SK-N-SH (cell line): Measurements from ENCODE around the gene SHISA5. TPM values are rescaled to one million over a fixed set of nuclear protein-coding genes. Genes with fewer than 3 reads are reported as not detected.

Source experiments
- CTCF ChIA-PET: fragments of 300-600, 350-600 bp; formaldehyde crosslinking; extraction: SDS; loops from one replicate; lab custom pipeline; 2021; lab: Yijun Ruan, JAX
- POLR2A ChIA-PET: fragments of 350-600 bp; sonication (Branson Sonifier 250); formaldehyde crosslinking; extraction: SDS; loops from one replicate; lab custom pipeline; 2020; ENCODE audit warnings: antibody characterized with exemption, inconsistent platforms; lab: Yijun Ruan, JAX
- DNase-seq: peaks from one replicate; pipeline ENCODE4 v3.0.0; 2012
- H2AFZ ChIP-seq: fragments of 200-600 bp; sonication (generic); 2 replicates; pipeline ENCODE4 v1.8.1; 2016; ENCODE audit warnings: antibody characterized with exemption, mild to moderate bottlenecking, low read depth
- H3F3A ChIP-seq: fragments of 200-600 bp; sonication (generic); replicated peaks from 2 replicates; pipeline ENCODE3; 2016; ENCODE audit warnings: antibody characterized with exemption, mild to moderate bottlenecking; ENCODE audit not compliant: insufficient read depth
- H3K27ac ChIP-seq, 2 experiments: fragments of 200-500 bp in 1 of 2; fragments of 200-600 bp in 1 of 2; sonication (Bioruptor generic) in 1 of 2; sonication (generic), shearing (Covaris generic) in 1 of 2; 2 replicates each; pipeline versions ENCODE4 v1.5.1 to v1.6.1; 2014 to 2016; ENCODE audit warnings: low read depth in 2 of 2, inconsistent platforms in 1 of 2, low read length in 1 of 2, mild to moderate bottlenecking in 1 of 2, mixed read lengths in 1 of 2
- H3K27me3 ChIP-seq: fragments of 200-600 bp; sonication (generic), shearing (Covaris generic); 2 replicates; pipeline ENCODE4 v1.6.1; 2016; ENCODE audit warnings: mixed run types; ENCODE audit not compliant: insufficient read depth
- H3K36me3 ChIP-seq, 2 experiments: fragments of 200-500 bp in 1 of 2; fragments of 200-600 bp in 1 of 2; sonication (Bioruptor generic) in 1 of 2; sonication (generic) in 1 of 2; replicated peaks in 1 of 2; 2 replicates each; pipeline versions ENCODE3 to v1.5.1; 2014 to 2016; ENCODE audit warnings: low read length in 1 of 2, mild to moderate bottlenecking in 1 of 2; ENCODE audit not compliant: insufficient read depth in 2 of 2, control insufficient read depth in 1 of 2
- H3K4me1 ChIP-seq, 2 experiments: fragments of 200-500 bp in 1 of 2; fragments of 200-600 bp in 1 of 2; sonication (Bioruptor generic) in 1 of 2; sonication (generic), shearing (Covaris generic) in 1 of 2; 2 replicates each; pipeline versions ENCODE4 v1.5.1 to v1.6.1; 2014 to 2016; ENCODE audit warnings: low read depth in 1 of 2, low read length in 1 of 2, mixed run types in 1 of 2; ENCODE audit not compliant: insufficient read depth in 2 of 2, control insufficient read depth in 1 of 2
- H3K4me2 ChIP-seq: fragments of 200-600 bp; sonication (generic), shearing (Covaris generic); 2 replicates; pipeline ENCODE4 v1.6.1; 2017; ENCODE audit warnings: mixed run types
- H3K4me3 ChIP-seq, 2 experiments: fragments of 200-500 bp in 1 of 2; fragments of 200-600 bp in 1 of 2; sonication (Bioruptor generic) in 1 of 2; sonication (generic), shearing (Covaris generic) in 1 of 2; 2 replicates each; pipeline versions ENCODE4 v1.5.1 to v1.8.1; 2014 to 2016; ENCODE audit warnings: low read depth in 2 of 2, inconsistent platforms in 1 of 2, low read length in 1 of 2, mild to moderate bottlenecking in 1 of 2, mixed read lengths in 1 of 2, moderate library complexity in 1 of 2
- H3K79me2 ChIP-seq: fragments of 200-600 bp; sonication (generic); 2 replicates; pipeline ENCODE4 v1.8.1; 2017; ENCODE audit warnings: mild to moderate bottlenecking; ENCODE audit not compliant: insufficient read depth
- H3K9ac ChIP-seq: fragments of 200-600 bp; sonication (generic); 2 replicates; pipeline ENCODE4 v1.6.1; 2017; ENCODE audit warnings: mixed run types
- H3K9me2 ChIP-seq: fragments of 200-600 bp; sonication (generic); 2 replicates; pipeline ENCODE4 v1.6.1; 2017; ENCODE audit warnings: mixed run types
- H3K9me3 ChIP-seq: fragments of 200-600 bp; sonication (generic); 2 replicates; pipeline ENCODE4 v1.6.1; 2017; ENCODE audit warnings: mixed run types, mild to moderate bottlenecking, moderate library complexity
- H4K20me1 ChIP-seq: fragments of 200-600 bp; sonication (generic); 2 replicates; pipeline ENCODE4 v1.6.1; 2017; ENCODE audit warnings: mild to moderate bottlenecking, mixed run types; ENCODE audit not compliant: insufficient read depth
- CHD2 ChIP-seq: fragments of 150-350 bp; IDR thresholded peaks from 2 replicates; pipeline ENCODE4 v1.6.1; 2018; ENCODE audit warnings: low read length; ENCODE audit not compliant: partially characterized antibody
- ELF1 ChIP-seq: IDR thresholded peaks from 2 replicates; pipeline ENCODE4 v1.4.0; 2012
- EP300 ChIP-seq, 2 experiments: IDR thresholded peaks; 2 replicates each; pipeline versions ENCODE4 v1.4.0 to v1.6.1; 2012; ENCODE audit warnings: borderline replicate concordance in 1 of 2, low read depth in 1 of 2, low read length in 1 of 2
- FOSL2 ChIP-seq: IDR thresholded peaks from 2 replicates; pipeline ENCODE4 v1.4.0; 2012; ENCODE audit warnings: low read depth, mild to moderate bottlenecking, moderate library complexity, borderline replicate concordance
- GABPA ChIP-seq: IDR thresholded peaks from 2 replicates; pipeline ENCODE4 v1.4.0; 2012; ENCODE audit warnings: low read depth, mild to moderate bottlenecking
- GATA2 ChIP-seq: sonication (generic); formaldehyde crosslinking; IDR thresholded peaks from 2 replicates; pipeline ENCODE4 v1.5.0; 2020; ENCODE audit warnings: mild to moderate bottlenecking, missing genetic modification reagents
- JUND ChIP-seq: IDR thresholded peaks from 2 replicates; pipeline ENCODE4 v1.4.0; 2012
- MEF2A ChIP-seq: IDR thresholded peaks from 2 replicates; pipeline ENCODE4 v1.4.0; 2012; ENCODE audit warnings: low read depth, borderline replicate concordance
- MXI1 ChIP-seq: IDR thresholded peaks from 2 replicates; pipeline ENCODE4 v1.6.1; 2012; ENCODE audit warnings: mild to moderate bottlenecking, low read depth, low read length, improper control_type of control experiment
- NFIC ChIP-seq: IDR thresholded peaks from 2 replicates; pipeline ENCODE4 v1.4.0; 2012; ENCODE audit warnings: borderline replicate concordance
- RAD21 ChIP-seq: IDR thresholded peaks from 2 replicates; pipeline ENCODE4 v1.6.1; 2012; ENCODE audit warnings: mild to moderate bottlenecking, low read length
- RFX5 ChIP-seq: IDR thresholded peaks from 2 replicates; pipeline ENCODE4 v1.6.1; 2012; ENCODE audit warnings: mild to moderate bottlenecking, improper control_type of control experiment, low read length
- SMC3 ChIP-seq: IDR thresholded peaks from 2 replicates; pipeline ENCODE4 v1.6.1; 2012; ENCODE audit warnings: low read depth, low read length, improper control_type of control experiment
- TAF1 ChIP-seq: IDR thresholded peaks from 2 replicates; pipeline ENCODE4 v1.6.1; 2012; ENCODE audit warnings: low read depth, mild to moderate bottlenecking, low read length, moderate library complexity, borderline replicate concordance
- whole genome bisulfite sequencing: methylation state at CpG from one replicate; pipeline ENCODE4 v1.1.6; 2017; ENCODE audit warnings: low lambda C conversion rate; 5-methylcytosine and 5-hydroxymethylcytosine counted together
- polyA plus RNA-seq, 3 experiments: library from polyadenylated mRNA; depleted of rRNA; stranded (reverse); fragments of >200 nt; gene quantifications; 2 replicates each; pipeline ENCODE4 v1.2.3, GENCODE V29; 2012
- TF ChIP-seq, protein P1 (sequence below): IDR thresholded peaks from 2 replicates; pipeline ENCODE4 v1.4.0; 2012; ENCODE audit warnings: low read depth, borderline replicate concordance
- TF ChIP-seq, protein P2 (sequence below): IDR thresholded peaks from 2 replicates; pipeline ENCODE4 v1.4.0; 2012; ENCODE audit warnings: low read depth, borderline replicate concordance
- TF ChIP-seq, protein P3 (sequence below): fragments of 150-350 bp; IDR thresholded peaks from 2 replicates; pipeline ENCODE4 v1.6.1; 2016; ENCODE audit warnings: mild to moderate bottlenecking, low read depth, low read length

The SHISA5 gene
- polyA plus RNA-seq, 1 of the 3 experiments (the other 2 are of a cell fraction), result 194 TPM

DNA sequence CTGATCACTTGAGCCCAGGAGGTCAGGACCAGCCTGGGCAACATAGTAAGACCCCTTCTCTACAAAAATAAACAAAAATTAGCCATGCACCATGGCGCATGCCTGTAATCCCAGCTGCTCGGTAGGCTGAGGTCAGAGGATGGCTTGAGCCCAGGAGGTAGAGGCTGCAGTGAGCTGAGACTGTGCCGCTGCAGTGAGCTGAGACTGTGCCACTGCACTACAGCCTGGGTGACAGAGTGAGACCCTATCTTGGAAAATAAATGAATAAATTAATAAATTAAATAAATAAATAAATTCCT, 10.8 kb downstream of the SHISA5 start:
- Histone ChIP-seq H3K79me2 (no peaks in the 10 kb centered on the region), H3K36me3 (peaks cover 0 to 18% of the 10 kb centered on the region in 2 experiments), H4K20me1 (no peaks in the 10 kb centered on the region), H2AFZ (no peak overlapping the region), H3F3A (peaks cover 6% of the 10 kb centered on the region), H3K9me2 (no peaks in the 10 kb centered on the region), H3K4me2 (no peak overlapping the region), H3K9ac (no peak overlapping the region), H3K9me3 (no peaks in the 10 kb centered on the region), H3K4me1 (no peaks in the 10 kb centered on the region), H3K4me3 (no peak overlapping the region), H3K27ac (no peak overlapping the region), H3K27me3 (no peaks in the 10 kb centered on the region)
- 97% methylated on average over 3 of the region's 3 CpGs for WGBS
- ChIA-PET CTCF (no interaction called here), POLR2A (no interaction called here)
- no peak for DNase-seq
- no peak for TF ChIP-seq RAD21

DNA sequence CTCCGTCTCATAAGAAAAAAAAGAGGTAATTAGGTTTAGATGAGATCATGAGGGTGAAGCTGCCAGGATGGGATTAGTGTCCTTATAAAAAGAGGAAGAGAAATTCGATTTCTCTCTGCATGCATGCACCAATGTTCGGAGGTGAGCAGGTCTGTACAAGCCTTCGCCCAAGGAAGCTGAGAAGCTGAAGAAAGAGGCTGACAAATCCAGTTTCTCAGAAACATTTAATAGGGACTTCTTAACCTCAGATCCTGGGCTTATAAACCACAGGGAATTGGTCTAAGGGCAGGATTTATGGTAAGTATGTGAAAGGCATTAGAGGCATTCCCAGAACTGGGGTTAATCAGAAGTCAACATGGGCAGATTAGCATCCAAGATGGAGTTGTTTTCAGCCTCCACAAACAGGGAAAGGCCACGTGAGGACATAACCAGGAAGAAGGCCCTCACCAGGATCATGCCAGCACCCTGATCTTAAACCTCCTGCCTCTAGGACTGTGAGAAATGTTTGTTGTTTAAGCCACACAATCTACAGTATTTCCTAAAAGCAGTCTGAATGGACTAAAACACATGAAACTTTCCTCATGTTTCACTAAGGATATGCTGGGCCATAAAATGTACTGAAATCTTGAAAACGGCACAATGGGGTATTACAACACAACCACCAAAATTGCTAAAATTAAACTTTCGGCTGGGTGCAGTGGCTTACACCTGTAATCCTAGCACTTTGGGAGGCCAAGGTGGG, 11.3 kb downstream of the SHISA5 start:
- 90% methylated on average over 7 of the region's 7 CpGs for WGBS
- H3K9me3 ChIP-seq, result no peaks in the 10 kb centered on the region
- H3F3A ChIP-seq, result peaks cover 10% of the 10 kb centered on the region
- H4K20me1 ChIP-seq, result no peaks in the 10 kb centered on the region
- TF ChIP-seq EP300 (IDR thresholded peaks at IDR 0.05; ENCODE audit: borderline replicate concordance in 1 of 2, low read depth in 1 of 2, low read length in 1 of 2), result no peak
- TF ChIP-seq GATA2 (CRISPR knock-in tag), result no peak
- TF ChIP-seq ELF1, result no peak
- TF ChIP-seq, protein P1, sequence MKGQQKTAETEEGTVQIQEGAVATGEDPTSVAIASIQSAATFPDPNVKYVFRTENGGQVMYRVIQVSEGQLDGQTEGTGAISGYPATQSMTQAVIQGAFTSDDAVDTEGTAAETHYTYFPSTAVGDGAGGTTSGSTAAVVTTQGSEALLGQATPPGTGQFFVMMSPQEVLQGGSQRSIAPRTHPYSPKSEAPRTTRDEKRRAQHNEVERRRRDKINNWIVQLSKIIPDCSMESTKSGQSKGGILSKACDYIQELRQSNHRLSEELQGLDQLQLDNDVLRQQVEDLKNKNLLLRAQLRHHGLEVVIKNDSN, result no peak
- TF ChIP-seq, all 33 proteins: peak for 0
- no peak overlapping the region for H2AFZ ChIP-seq
- H3K4me3 ChIP-seq, result no peak overlapping the region
- ChIA-PET CTCF (interaction anchor here (1.0 kb wide), 1 partner anchor 19 kb away, joined by 3 read pairs; no protein-coding TSS in a partner anchor), POLR2A (no interaction called here)
- no peaks in the 10 kb centered on the region for H3K9me2 ChIP-seq
- no peak for DNase-seq
- H3K27me3 ChIP-seq, result no peaks in the 10 kb centered on the region
- H3K79me2 ChIP-seq, result no peaks in the 10 kb centered on the region
- H3K9ac ChIP-seq, result no peak overlapping the region
- H3K4me1 ChIP-seq, result no peaks in the 10 kb centered on the region
- no peak overlapping the region for H3K27ac ChIP-seq
- H3K4me2 ChIP-seq, result no peak overlapping the region
- H3K36me3 ChIP-seq, result peaks cover 0 to 16% of the 10 kb centered on the region in 2 experiments

DNA sequence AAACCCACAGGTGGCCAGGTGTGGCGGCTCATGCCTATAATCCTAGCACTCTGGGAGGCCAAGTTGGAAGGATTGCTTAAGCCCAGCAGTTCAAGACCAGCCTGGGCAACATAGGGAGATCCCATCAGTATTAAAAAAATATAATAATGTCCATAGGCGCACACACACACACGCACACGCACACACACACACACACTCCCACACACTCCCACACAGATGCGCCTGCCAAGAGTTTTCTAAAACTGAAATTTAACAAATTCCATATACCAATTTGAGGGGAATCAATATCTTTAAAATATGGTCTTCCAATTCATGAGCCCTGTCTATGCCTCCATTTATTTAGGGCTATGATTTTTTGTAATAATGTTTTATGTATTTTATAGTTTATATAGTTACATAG, 17.0 kb downstream of the SHISA5 start:
- H2AFZ ChIP-seq, result no peak overlapping the region
- no peaks in the 10 kb centered on the region for H3K4me1 ChIP-seq
- no peaks in the 10 kb centered on the region for H3K79me2 ChIP-seq
- no peak overlapping the region for H3K9ac ChIP-seq
- peaks cover 0 to 5% of the 10 kb centered on the region in 2 experiments for H3K36me3 ChIP-seq
- CTCF ChIA-PET, result interaction anchor here (1.0 kb wide), 1 partner anchor 16 kb away, joined by 4 read pairs; no protein-coding TSS in a partner anchor
- H3K9me2 ChIP-seq, result no peaks in the 10 kb centered on the region
- WGBS, result 96% methylated on average over 5 of the region's 5 CpGs
- DNase-seq, result no peak
- no peaks in the 10 kb centered on the region for H3K9me3 ChIP-seq
- no peak overlapping the region for H3K4me2 ChIP-seq
- H3K27ac ChIP-seq, result no peak overlapping the region
- no peaks in the 10 kb centered on the region for H4K20me1 ChIP-seq
- peaks cover 14% of the 10 kb centered on the region for H3F3A ChIP-seq
- no peak overlapping the region for H3K4me3 ChIP-seq
- POLR2A ChIA-PET, result no interaction called here
- no peaks in the 10 kb centered on the region for H3K27me3 ChIP-seq
- TF ChIP-seq, protein P2, sequence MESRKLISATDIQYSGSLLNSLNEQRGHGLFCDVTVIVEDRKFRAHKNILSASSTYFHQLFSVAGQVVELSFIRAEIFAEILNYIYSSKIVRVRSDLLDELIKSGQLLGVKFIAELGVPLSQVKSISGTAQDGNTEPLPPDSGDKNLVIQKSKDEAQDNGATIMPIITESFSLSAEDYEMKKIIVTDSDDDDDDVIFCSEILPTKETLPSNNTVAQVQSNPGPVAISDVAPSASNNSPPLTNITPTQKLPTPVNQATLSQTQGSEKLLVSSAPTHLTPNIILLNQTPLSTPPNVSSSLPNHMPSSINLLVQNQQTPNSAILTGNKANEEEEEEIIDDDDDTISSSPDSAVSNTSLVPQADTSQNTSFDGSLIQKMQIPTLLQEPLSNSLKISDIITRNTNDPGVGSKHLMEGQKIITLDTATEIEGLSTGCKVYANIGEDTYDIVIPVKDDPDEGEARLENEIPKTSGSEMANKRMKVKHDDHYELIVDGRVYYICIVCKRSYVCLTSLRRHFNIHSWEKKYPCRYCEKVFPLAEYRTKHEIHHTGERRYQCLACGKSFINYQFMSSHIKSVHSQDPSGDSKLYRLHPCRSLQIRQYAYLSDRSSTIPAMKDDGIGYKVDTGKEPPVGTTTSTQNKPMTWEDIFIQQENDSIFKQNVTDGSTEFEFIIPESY, result no peak
- TF ChIP-seq, protein P1, result no peak
- TF ChIP-seq, protein P3, sequence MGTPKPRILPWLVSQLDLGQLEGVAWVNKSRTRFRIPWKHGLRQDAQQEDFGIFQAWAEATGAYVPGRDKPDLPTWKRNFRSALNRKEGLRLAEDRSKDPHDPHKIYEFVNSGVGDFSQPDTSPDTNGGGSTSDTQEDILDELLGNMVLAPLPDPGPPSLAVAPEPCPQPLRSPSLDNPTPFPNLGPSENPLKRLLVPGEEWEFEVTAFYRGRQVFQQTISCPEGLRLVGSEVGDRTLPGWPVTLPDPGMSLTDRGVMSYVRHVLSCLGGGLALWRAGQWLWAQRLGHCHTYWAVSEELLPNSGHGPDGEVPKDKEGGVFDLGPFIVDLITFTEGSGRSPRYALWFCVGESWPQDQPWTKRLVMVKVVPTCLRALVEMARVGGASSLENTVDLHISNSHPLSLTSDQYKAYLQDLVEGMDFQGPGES, result no peak
- TF ChIP-seq RFX5 (no peak), FOSL2 (no peak), MEF2A (no peak), MXI1 (no peak), SMC3 (no peak), TAF1 (no peak), ELF1 (no peak), GATA2 (CRISPR knock-in tag) (no peak), GABPA (no peak), CHD2 (no peak), EP300 (IDR thresholded peaks at IDR 0.05; ENCODE audit: borderline replicate concordance in 1 of 2, low read depth in 1 of 2, low read length in 1 of 2) (no peak), JUND (no peak), NFIC (no peak)
